Loucy (cell line): ENCODE results near the gene LAPTM4A.

Experiments
- EZH2phosphoT487 ChIP-seq: fragments of 200-600 bp; IDR thresholded peaks from 2 replicates; pipeline ENCODE4 v1.6.1; 2018; ENCODE audit warnings: antibody characterized with exemption, mild to moderate bottlenecking, moderate library complexity, borderline replicate concordance
- TF ChIP-seq, protein P1 (sequence below): fragments of 200-600 bp; sonication (generic); conservative IDR thresholded peaks from 2 replicates; pipeline ENCODE4 v1.5.1; 2014; ENCODE audit warnings: mild to moderate bottlenecking, antibody characterized with exemption, low read length

DNA sequence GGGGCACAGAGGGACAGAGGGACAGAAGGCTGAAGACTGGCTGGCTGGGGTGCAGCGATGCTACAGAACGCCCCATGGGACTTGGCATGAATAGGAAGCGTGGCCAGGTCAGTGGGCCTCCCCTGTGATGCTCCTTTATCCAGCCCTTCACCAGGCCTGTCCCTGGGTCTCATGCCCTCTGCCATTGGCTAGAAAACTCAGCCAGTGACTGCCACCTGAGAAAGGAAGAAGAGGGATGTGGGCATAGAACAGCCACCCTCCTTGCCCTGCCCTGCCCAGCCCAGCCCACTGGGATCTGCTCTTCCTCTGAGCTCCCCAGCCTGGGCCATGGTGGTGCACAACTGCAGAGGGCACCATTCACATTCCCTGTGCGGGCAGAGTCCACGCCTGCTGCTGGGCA lies 10.5 kb upstream of the LAPTM4A start:
- TF ChIP-seq, protein P1, sequence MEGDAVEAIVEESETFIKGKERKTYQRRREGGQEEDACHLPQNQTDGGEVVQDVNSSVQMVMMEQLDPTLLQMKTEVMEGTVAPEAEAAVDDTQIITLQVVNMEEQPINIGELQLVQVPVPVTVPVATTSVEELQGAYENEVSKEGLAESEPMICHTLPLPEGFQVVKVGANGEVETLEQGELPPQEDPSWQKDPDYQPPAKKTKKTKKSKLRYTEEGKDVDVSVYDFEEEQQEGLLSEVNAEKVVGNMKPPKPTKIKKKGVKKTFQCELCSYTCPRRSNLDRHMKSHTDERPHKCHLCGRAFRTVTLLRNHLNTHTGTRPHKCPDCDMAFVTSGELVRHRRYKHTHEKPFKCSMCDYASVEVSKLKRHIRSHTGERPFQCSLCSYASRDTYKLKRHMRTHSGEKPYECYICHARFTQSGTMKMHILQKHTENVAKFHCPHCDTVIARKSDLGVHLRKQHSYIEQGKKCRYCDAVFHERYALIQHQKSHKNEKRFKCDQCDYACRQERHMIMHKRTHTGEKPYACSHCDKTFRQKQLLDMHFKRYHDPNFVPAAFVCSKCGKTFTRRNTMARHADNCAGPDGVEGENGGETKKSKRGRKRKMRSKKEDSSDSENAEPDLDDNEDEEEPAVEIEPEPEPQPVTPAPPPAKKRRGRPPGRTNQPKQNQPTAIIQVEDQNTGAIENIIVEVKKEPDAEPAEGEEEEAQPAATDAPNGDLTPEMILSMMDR: no peak
- no peak for TF ChIP-seq EZH2phosphoT487
